SK-N-SH treated with all-trans-retinoic acid at 6 μM for 48 hours (cell line): ENCODE results near the gene IL4I1.
"Not testable (repeated sequence)": the region's sequence is repeated elsewhere in the genome, so short reads cannot be mapped to it uniquely, and the experiment has no call there.

Experiments used
- ARNTL ChIP-seq: fragments of 450-650 bp; formaldehyde crosslinking; IDR thresholded peaks from 2 replicates; pipeline ENCODE4 v1.5.0; 2020; ENCODE audit warnings: low read depth, mild to moderate bottlenecking, moderate library complexity, borderline replicate concordance
- BACH2 ChIP-seq: fragments of 250-450 bp; sonication (Bioruptor Pico); IDR thresholded peaks from 2 replicates; pipeline ENCODE4 v1.9.0; 2021; ENCODE audit warnings: mild to moderate bottlenecking, borderline replicate concordance
- CSDC2 ChIP-seq: fragments of 250-450 bp; sonication (Bioruptor Pico); IDR thresholded peaks from 2 replicates; pipeline ENCODE4 v1.5.0; 2020; ENCODE audit warnings: mild to moderate bottlenecking, moderate library complexity
- GLIS3 ChIP-seq: fragments of 250-450 bp; sonication (Bioruptor Pico); IDR thresholded peaks from 2 replicates; pipeline ENCODE4 v1.5.0; 2020; ENCODE audit warnings: mild to moderate bottlenecking, moderate library complexity
- PATZ1 ChIP-seq: fragments of 250-450 bp; sonication (Bioruptor Pico); IDR thresholded peaks from 2 replicates; pipeline ENCODE4 v1.8.0; 2020; ENCODE audit warnings: mild to moderate bottlenecking, moderate library complexity, borderline replicate concordance
- TOX ChIP-seq: fragments of 250-450 bp; sonication (Bioruptor Pico); IDR thresholded peaks from 2 replicates; pipeline ENCODE4 v1.8.0; 2021; ENCODE audit warnings: mild to moderate bottlenecking, moderate library complexity, borderline replicate concordance
- ZFP3 ChIP-seq: fragments of 250-450 bp; sonication (Bioruptor Pico); IDR thresholded peaks from 2 replicates; pipeline ENCODE4 v1.5.0; 2020; ENCODE audit warnings: mild to moderate bottlenecking, moderate library complexity
- ZNF565 ChIP-seq: fragments of 450-650 bp; formaldehyde crosslinking; conservative IDR thresholded peaks from 2 replicates; pipeline ENCODE4 v1.5.0; 2020; ENCODE audit warnings: low read depth, mild to moderate bottlenecking, moderate library complexity
- ZNF70 ChIP-seq: fragments of 450-650 bp; formaldehyde crosslinking; IDR thresholded peaks from 2 replicates; pipeline ENCODE4 v1.5.0; 2020; ENCODE audit warnings: mild to moderate bottlenecking, moderate library complexity

- not testable (repeated sequence) for TF ChIP-seq GLIS3; ZNF70 (CRISPR knock-in tag); TOX (CRISPR knock-in tag); ZNF565 (CRISPR knock-in tag); PATZ1; ZFP3 (CRISPR knock-in tag); BACH2 (CRISPR knock-in tag); ARNTL (CRISPR knock-in tag); CSDC2
Observed at GRCh38 chr19:49924881-49925210, 28.2 kb upstream of the IL4I1 start.
